HEK293 (cell line): ENCODE results near the gene LPP.
A peak's percentile ranks its signal among the peaks of the same experiment; 100 is the strongest.

ENCODE experiments used
- CTCF ChIA-PET: fragments of 350-600 bp; formaldehyde crosslinking; extraction: SDS; loops from one replicate; lab custom pipeline; 2021; ENCODE audit warnings: antibody characterized with exemption; lab: Yijun Ruan, JAX
- POLR2A ChIA-PET: fragments of 300-600 bp; formaldehyde crosslinking; extraction: SDS; loops from one replicate; lab custom pipeline; 2020; ENCODE audit warnings: antibody characterized with exemption, inconsistent platforms; lab: Yijun Ruan, JAX
- H3K27ac ChIP-seq: fragments of 200-500 bp; sonication (Bioruptor generic); 2 replicates; pipeline ENCODE4 v1.5.1; 2014; ENCODE audit warnings: low read depth, low read length, control low read depth, inconsistent platforms; ENCODE audit errors: extremely low read depth
- H3K36me3 ChIP-seq, 2 experiments: fragments of 200-500 bp in 1 of 2; sonication (Bioruptor generic) in 1 of 2; 1 replicate in 1 of 2; 2 replicates in 1 of 2; pipeline ENCODE4 v1.5.1; 2014 to 2017; ENCODE audit warnings: inconsistent platforms in 2 of 2, low read length in 2 of 2; ENCODE audit not compliant: control insufficient read depth in 2 of 2, insufficient read depth in 1 of 2
- H3K4me1 ChIP-seq: fragments of 200-500 bp; sonication (Bioruptor generic); 2 replicates; pipeline ENCODE4 v1.5.1; 2014; ENCODE audit warnings: mild to moderate bottlenecking, low read length, inconsistent platforms; ENCODE audit not compliant: control insufficient read depth, insufficient read depth
- H3K4me3 ChIP-seq: 2 replicates; pipeline ENCODE4 v1.5.1; 2011; ENCODE audit warnings: low read depth, mild to moderate bottlenecking, control low read depth, low read length, moderate library complexity
- H3K9me3 ChIP-seq: fragments of 200-500 bp; sonication (Bioruptor generic); 2 replicates; pipeline ENCODE4 v1.5.1; 2014; ENCODE audit warnings: low read depth, low read length, inconsistent platforms; ENCODE audit not compliant: control insufficient read depth, insufficient read depth
- GLIS1 ChIP-seq: fragments of 450-650 bp; formaldehyde crosslinking; IDR thresholded peaks from 2 replicates; pipeline ENCODE4 v1.5.1; 2016; ENCODE audit warnings: missing biosample characterization, missing genetic modification characterization
- HOXC10 ChIP-seq: sonication (generic); formaldehyde crosslinking; IDR thresholded peaks from 2 replicates; pipeline ENCODE4 v1.8.1; 2023; ENCODE audit warnings: mild to moderate bottlenecking, missing genetic modification reagents
- KLF1 ChIP-seq: fragments of 450-650 bp; formaldehyde crosslinking; IDR thresholded peaks from 2 replicates; pipeline ENCODE4 v1.5.1; 2016; ENCODE audit warnings: missing biosample characterization, missing genetic modification characterization
- PRDM1 ChIP-seq: fragments of 450-650 bp; formaldehyde crosslinking; IDR thresholded peaks from 2 replicates; pipeline ENCODE4; 2016; ENCODE audit warnings: missing biosample characterization, missing genetic modification characterization
- REPIN1 ChIP-seq: fragments of 450-650 bp; formaldehyde crosslinking; IDR thresholded peaks from 2 replicates; pipeline ENCODE4 v1.5.1; 2017; ENCODE audit warnings: missing biosample characterization, missing genetic modification characterization, low read depth
- ZNF138 ChIP-seq: fragments of 450-650 bp; formaldehyde crosslinking; IDR thresholded peaks from 2 replicates; pipeline ENCODE4 v1.5.1; 2016; ENCODE audit warnings: missing biosample characterization, missing genetic modification characterization, borderline replicate concordance
- ZNF19 ChIP-seq: fragments of 450-650 bp; formaldehyde crosslinking; IDR thresholded peaks from 2 replicates; pipeline ENCODE4; 2016; ENCODE audit warnings: missing biosample characterization, missing genetic modification characterization, low read depth
- ZNF341 ChIP-seq: fragments of 450-650 bp; formaldehyde crosslinking; IDR thresholded peaks from 2 replicates; pipeline ENCODE4; 2016; ENCODE audit warnings: low read depth, missing biosample characterization, missing genetic modification characterization
- ZNF48 ChIP-seq: fragments of 450-650 bp; formaldehyde crosslinking; IDR thresholded peaks from 2 replicates; pipeline ENCODE4 v1.5.1; 2016; ENCODE audit warnings: missing biosample characterization, missing genetic modification characterization
- ZNF571 ChIP-seq: fragments of 450-650 bp; formaldehyde crosslinking; IDR thresholded peaks from 2 replicates; pipeline ENCODE4 v1.5.0; 2017; ENCODE audit warnings: missing biosample characterization, missing genetic modification characterization
- ZNF585B ChIP-seq: fragments of 450-650 bp; formaldehyde crosslinking; IDR thresholded peaks from 2 replicates; pipeline ENCODE4 v1.5.1; 2016; ENCODE audit warnings: missing biosample characterization, missing genetic modification characterization
- ZNF707 ChIP-seq: fragments of 450-650 bp; formaldehyde crosslinking; IDR thresholded peaks from 2 replicates; pipeline ENCODE4 v1.5.1; 2016; ENCODE audit warnings: missing biosample characterization, missing genetic modification characterization
- ZNF785 ChIP-seq: fragments of 450-650 bp; formaldehyde crosslinking; IDR thresholded peaks from 2 replicates; pipeline ENCODE4 v1.5.1; 2016; ENCODE audit warnings: missing biosample characterization, missing genetic modification characterization
- ZSCAN16 ChIP-seq: fragments of 450-650 bp; formaldehyde crosslinking; IDR thresholded peaks from 2 replicates; pipeline ENCODE4 v1.5.1; 2016; ENCODE audit warnings: missing biosample characterization, missing genetic modification characterization
- TF ChIP-seq, protein P1 (sequence below): fragments of 450-650 bp; formaldehyde crosslinking; IDR thresholded peaks from 2 replicates; pipeline ENCODE4 v1.5.1; 2016; ENCODE audit warnings: missing biosample characterization, missing genetic modification characterization
- TF ChIP-seq, protein P2 (sequence below): fragments of 450-650 bp; formaldehyde crosslinking; IDR thresholded peaks from 2 replicates; pipeline ENCODE4 v1.5.1; 2016; ENCODE audit warnings: missing biosample characterization, missing genetic modification characterization
- TF ChIP-seq, protein P3 (sequence below): fragments of 450-650 bp; formaldehyde crosslinking; IDR thresholded peaks from 2 replicates; pipeline ENCODE4 v1.5.1; 2016; ENCODE audit warnings: missing biosample characterization, missing genetic modification characterization

LPP gene

DNA sequence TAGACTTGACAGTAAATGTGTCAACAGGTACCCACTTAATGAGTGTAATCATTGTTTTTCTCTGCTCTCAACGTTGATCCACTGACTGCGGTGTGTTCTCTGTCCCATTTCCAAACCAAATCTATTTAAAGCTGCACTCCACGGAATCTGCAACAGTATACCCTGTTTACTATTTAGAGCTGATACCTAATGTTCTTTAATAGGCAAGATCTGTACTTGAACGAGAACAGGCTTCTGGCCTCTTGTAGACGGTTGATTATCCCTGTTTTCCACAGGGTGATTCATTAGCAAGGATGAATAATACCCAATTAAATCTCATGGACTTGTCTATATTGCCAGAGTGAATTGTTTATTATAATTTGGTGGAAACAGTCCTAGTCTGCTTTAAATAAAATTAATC, 189.9 kb downstream of the LPP start:
- peaks cover 4% of the 10 kb centered on the region; the same call in 1 of the 2 replicates for H3K4me1 ChIP-seq
- ChIA-PET CTCF (no interaction called here), POLR2A (no interaction called here)
- TF ChIP-seq, protein P1, sequence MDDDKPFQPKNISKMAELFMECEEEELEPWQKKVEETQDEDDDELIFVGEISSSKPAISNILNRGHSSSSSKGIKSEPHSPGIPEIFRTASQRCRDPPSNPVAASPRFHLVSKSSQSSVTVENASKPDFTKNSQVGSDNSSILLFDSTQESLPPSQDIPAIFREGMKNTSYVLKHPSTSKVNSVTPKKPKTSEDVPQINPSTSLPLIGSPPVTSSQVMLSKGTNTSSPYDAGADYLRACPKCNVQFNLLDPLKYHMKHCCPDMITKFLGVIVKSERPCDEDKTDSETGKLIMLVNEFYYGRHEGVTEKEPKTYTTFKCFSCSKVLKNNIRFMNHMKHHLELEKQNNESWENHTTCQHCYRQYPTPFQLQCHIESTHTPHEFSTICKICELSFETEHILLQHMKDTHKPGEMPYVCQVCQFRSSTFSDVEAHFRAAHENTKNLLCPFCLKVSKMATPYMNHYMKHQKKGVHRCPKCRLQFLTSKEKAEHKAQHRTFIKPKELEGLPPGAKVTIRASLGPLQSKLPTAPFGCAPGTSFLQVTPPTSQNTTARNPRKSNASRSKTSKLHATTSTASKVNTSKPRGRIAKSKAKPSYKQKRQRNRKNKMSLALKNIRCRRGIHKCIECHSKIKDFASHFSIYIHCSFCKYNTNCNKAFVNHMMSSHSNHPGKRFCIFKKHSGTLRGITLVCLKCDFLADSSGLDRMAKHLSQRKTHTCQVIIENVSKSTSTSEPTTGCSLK: no peak
- TF ChIP-seq ZNF785 (tag by site-specific recombination): no peak
- TF ChIP-seq HOXC10 (CRISPR knock-in tag): no peak
- TF ChIP-seq GLIS1 (tag by site-specific recombination): no peak
- no peak for TF ChIP-seq ZNF19 (tag by site-specific recombination)
- TF ChIP-seq ZNF571 (tag by site-specific recombination): no peak
- TF ChIP-seq KLF1 (tag by site-specific recombination): no peak
- no peak for TF ChIP-seq ZSCAN16 (tag by site-specific recombination)
- TF ChIP-seq ZNF707 (tag by site-specific recombination): no peak
- TF ChIP-seq ZNF48 (tag by site-specific recombination): no peak
- no peaks in the 10 kb centered on the region for H3K9me3 ChIP-seq
- no peak overlapping the region for H3K27ac ChIP-seq
- H3K36me3 ChIP-seq: no peaks in the 10 kb centered on the region
- no peak overlapping the region for H3K4me3 ChIP-seq

DNA sequence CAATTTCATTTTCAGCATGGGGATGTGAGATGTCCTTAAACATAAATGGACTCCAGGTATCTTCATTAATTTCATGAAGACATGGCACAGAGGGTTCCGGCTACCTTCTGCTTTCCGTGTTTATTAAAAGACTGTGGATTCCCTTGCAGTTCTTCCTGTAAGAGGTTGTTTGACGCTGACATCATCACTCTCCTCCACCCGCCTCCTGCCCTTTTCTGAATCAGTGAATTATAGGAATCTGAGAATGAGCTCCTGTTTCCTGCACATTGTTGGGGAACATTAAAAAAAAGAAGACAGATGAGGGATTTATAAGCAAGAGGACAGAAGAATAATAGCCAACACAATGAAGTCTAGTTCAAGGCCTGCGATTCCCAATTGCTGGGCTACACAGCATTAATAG, 191.3 kb downstream of the LPP start:
- POLR2A ChIA-PET: no interaction called here
- H3K4me1 ChIP-seq: peaks cover 5% of the 10 kb centered on the region; the same call in 1 of the 2 replicates
- H3K9me3 ChIP-seq: no peaks in the 10 kb centered on the region
- H3K36me3 ChIP-seq: no peaks in the 10 kb centered on the region
- no peak overlapping the region for H3K4me3 ChIP-seq
- TF ChIP-seq ZNF585B (tag by site-specific recombination) (no peak), PRDM1 (tag by site-specific recombination) (peak; percentile 35; the same call in 1 of the 2 replicates), ZNF341 (tag by site-specific recombination) (no peak), REPIN1 (tag by site-specific recombination) (no peak), ZNF138 (tag by site-specific recombination) (no peak)
- TF ChIP-seq, protein P2, sequence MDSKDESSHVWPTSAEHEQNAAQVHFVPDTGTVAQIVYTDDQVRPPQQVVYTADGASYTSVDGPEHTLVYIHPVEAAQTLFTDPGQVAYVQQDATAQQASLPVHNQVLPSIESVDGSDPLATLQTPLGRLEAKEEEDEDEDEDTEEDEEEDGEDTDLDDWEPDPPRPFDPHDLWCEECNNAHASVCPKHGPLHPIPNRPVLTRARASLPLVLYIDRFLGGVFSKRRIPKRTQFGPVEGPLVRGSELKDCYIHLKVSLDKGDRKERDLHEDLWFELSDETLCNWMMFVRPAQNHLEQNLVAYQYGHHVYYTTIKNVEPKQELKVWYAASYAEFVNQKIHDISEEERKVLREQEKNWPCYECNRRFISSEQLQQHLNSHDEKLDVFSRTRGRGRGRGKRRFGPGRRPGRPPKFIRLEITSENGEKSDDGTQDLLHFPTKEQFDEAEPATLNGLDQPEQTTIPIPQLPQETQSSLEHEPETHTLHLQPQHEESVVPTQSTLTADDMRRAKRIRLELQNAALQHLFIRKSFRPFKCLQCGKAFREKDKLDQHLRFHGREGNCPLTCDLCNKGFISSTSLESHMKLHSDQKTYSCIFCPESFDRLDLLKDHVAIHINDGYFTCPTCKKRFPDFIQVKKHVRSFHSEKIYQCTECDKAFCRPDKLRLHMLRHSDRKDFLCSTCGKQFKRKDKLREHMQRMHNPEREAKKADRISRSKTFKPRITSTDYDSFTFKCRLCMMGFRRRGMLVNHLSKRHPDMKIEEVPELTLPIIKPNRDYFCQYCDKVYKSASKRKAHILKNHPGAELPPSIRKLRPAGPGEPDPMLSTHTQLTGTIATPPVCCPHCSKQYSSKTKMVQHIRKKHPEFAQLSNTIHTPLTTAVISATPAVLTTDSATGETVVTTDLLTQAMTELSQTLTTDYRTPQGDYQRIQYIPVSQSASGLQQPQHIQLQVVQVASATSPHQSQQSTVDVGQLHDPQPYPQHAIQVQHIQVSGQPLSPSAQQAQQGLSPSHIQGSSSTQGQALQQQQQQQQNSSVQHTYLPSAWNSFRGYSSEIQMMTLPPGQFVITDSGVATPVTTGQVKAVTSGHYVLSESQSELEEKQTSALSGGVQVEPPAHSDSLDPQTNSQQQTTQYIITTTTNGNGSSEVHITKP: peak; percentile 87
- TF ChIP-seq, protein P3, sequence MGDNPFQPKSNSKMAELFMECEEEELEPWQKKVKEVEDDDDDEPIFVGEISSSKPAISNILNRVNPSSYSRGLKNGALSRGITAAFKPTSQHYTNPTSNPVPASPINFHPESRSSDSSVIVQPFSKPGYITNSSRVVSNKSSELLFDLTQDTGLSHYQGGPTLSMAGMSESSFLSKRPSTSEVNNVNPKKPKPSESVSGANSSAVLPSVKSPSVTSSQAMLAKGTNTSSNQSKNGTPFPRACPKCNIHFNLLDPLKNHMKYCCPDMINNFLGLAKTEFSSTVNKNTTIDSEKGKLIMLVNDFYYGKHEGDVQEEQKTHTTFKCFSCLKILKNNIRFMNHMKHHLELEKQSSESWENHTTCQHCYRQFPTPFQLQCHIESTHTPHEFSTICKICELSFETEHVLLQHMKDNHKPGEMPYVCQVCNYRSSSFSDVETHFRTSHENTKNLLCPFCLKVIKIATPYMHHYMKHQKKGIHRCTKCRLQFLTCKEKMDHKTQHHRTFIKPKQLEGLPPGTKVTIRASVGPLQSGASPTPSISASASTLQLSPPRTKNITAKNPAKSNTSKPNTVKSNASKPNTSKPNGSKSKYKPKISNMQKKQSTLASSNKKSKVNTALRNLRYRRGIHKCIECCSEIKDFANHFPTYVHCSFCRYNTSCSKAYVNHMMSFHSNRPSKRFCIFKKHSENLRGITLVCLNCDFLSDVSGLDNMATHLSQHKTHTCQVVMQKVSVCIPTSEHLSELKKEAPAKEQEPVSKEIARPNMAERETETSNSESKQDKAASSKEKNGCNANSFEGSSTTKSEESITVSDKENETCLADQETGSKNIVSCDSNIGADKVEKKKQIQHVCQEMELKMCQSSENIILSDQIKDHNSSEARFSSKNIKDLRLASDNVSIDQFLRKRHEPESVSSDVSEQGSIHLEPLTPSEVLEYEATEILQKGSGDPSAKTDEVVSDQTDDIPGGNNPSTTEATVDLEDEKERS: no peak
- no peak overlapping the region for H3K27ac ChIP-seq
- CTCF ChIA-PET: no interaction called here
